ENCODE results near the gene ANKRD44.

Gene ANKRD44

GRCh38 chr2:197328461-197328860, 17.9 kb upstream of the ANKRD44 start:
- H3K36me3 Mint-ChIP-seq: peaks cover 1% of the 10 kb centered on the region
- no peaks in the 10 kb centered on the region for H3K27me3 Mint-ChIP-seq
- H3K4me3 Mint-ChIP-seq: peak overlapping the region; percentile 43
- peak overlapping the region; percentile 92 for H3K27ac Mint-ChIP-seq
- no peaks in the 10 kb centered on the region for H3K9me3 Mint-ChIP-seq
- H3K4me1 Mint-ChIP-seq: peaks cover 54% of the 10 kb centered on the region

- peak overlapping the region; percentile 52 for H3K4me3 Mint-ChIP-seq
- H3K36me3 Mint-ChIP-seq: peaks cover 3% of the 10 kb centered on the region
- no peaks in the 10 kb centered on the region for H3K9me3 Mint-ChIP-seq
- H3K27ac Mint-ChIP-seq: peak overlapping the region; percentile 92
- no peaks in the 10 kb centered on the region for H3K27me3 Mint-ChIP-seq
- peaks cover 63% of the 10 kb centered on the region for H3K4me1 Mint-ChIP-seq
Measured at GRCh38 chr2:197327472-197328098, 17.0 kb upstream of the ANKRD44 start.

DNA sequence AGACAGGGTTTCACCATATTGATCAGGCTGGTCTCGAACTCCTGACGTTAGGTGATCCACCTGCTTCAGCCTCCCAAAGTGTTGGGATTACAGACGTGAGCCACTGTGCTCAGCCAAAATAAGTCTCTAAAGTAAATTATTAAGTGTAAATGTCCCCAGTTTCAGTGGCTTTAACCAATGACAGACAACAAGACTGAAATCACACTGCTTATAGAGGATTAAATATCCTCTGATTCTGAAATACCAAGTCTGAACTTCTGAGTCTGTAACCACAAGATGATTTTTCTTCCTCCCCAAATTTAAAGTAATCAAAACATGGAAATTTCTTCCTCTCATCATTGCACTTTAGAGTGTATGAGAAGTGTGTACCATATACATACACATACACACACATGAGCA, 16.5 kb upstream of the ANKRD44 start:
- Mint-ChIP-seq H3K9me3 (no peaks in the 10 kb centered on the region), H3K4me3 (peak overlapping the region; percentile 52), H3K36me3 (peaks cover 3% of the 10 kb centered on the region), H3K4me1 (peaks cover 67% of the 10 kb centered on the region), H3K27ac (peak overlapping the region; percentile 92), H3K27me3 (no peaks in the 10 kb centered on the region)

DNA sequence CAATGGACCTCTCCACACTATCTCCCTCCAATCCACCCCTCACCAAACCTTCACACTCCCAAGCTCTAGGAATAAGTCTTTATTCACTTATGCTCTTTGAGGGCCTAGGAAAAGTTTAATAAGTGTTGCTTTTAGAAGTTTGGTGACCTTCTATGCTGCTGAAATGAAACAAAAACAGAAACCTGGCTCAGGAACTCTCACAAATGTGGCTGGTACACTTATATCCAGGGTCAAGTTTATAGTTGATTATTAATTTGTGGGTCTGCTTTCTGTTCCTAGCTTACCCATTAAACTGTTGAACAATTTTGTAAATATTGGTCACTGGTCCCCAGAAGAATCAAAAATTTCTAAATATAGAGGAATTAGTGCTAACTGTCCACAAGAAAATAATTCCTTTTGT, 14.2 kb upstream of the ANKRD44 start:
- H3K27me3 Mint-ChIP-seq: no peaks in the 10 kb centered on the region
- peaks cover 3% of the 10 kb centered on the region for H3K36me3 Mint-ChIP-seq
- peak overlapping the region; percentile 90 for H3K27ac Mint-ChIP-seq
- peaks cover 86% of the 10 kb centered on the region for H3K4me1 Mint-ChIP-seq
- H3K4me3 Mint-ChIP-seq: peak overlapping the region; percentile 50
- no peaks in the 10 kb centered on the region for H3K9me3 Mint-ChIP-seq

DNA sequence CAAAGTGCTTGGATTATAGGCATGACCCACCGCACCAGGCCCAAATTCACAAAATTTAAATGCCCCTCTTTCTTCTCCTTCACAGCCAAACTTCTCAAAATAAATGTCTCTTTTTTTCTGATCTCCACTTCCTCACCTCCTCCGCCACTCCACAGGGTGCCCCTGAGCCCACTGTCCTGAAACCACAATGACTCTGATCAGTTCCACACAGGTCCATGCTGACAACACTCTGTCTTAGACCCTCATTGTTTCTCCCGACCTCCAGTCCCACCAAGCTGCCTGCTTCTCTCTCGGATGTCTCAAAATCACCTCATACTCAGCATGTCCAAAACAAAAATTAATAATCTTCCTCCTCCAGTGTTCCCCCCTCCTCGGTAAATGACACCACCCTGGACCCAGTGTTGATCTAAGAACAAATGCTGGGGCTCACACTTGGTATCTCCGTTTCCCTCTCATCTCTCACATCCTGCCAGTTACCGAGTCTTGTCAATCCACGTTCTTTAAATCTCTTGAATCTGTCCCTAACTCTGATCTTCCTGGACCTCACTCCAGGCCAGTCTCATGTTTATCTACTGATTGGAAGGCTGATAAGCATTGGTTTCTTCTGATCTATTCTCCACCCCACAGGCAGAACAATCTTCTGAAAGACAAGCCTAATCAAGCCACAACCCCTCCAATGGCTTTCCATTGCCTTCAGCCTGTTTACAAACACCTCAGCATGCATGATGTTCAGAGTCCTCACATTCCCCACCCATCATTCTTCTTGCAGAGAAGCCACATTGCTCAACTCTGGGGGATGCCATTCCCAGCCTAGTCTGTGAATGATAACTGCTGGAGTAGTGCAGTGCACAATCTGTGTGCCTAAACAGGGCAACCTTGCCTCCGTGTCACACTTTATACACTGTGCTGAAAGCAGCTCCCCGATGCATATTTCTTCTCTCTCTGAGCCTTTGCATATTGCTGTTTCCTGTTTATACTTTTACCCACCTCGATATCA, 12.4 kb upstream of the ANKRD44 start:
- H3K27ac Mint-ChIP-seq: peak overlapping the region; percentile 98
- no peaks in the 10 kb centered on the region for H3K27me3 Mint-ChIP-seq
- peak overlapping the region; percentile 82 for H3K4me3 Mint-ChIP-seq
- H3K9me3 Mint-ChIP-seq: no peaks in the 10 kb centered on the region
- H3K36me3 Mint-ChIP-seq: peaks cover 2% of the 10 kb centered on the region
- H3K4me1 Mint-ChIP-seq: peaks cover 80% of the 10 kb centered on the region

- Mint-ChIP-seq H3K9me3 (no peaks in the 10 kb centered on the region), H3K4me3 (peak overlapping the region; percentile 27), H3K27me3 (no peaks in the 10 kb centered on the region), H3K4me1 (peaks cover 72% of the 10 kb centered on the region), H3K27ac (peak overlapping the region; percentile 82), H3K36me3 (peaks cover 2% of the 10 kb centered on the region)
Measured at GRCh38 chr2:197322143-197322542, 11.6 kb upstream of the ANKRD44 start.

DNA sequence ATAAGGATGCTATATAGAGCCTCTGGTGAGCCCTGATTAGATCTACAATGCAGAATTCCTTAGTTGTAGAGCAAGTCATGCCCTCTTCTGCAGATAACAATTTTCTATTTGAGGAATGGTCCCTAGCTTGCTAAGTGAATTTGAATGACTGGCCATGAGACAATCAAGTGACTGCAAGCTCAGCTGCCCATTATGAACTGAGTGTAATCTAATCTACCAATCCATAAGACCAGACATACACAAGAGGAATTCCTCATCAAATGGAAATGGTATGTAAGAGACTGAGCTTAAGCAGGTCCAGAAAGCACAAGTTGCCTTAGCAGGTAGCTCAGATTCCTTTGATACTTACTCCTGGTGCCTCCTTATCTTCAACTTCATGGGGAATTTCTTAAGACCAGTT, 4.8 kb upstream of the ANKRD44 start:
- Mint-ChIP-seq H3K36me3 (no peaks in the 10 kb centered on the region), H3K27me3 (no peaks in the 10 kb centered on the region), H3K4me3 (no peak overlapping the region), H3K4me1 (peaks cover 60% of the 10 kb centered on the region), H3K27ac (no peak overlapping the region), H3K9me3 (no peaks in the 10 kb centered on the region)

- Mint-ChIP-seq H3K27me3 (no peaks in the 10 kb centered on the region), H3K4me3 (peak overlapping the region; percentile 87), H3K9me3 (no peaks in the 10 kb centered on the region), H3K27ac (peak overlapping the region; percentile 96), H3K4me1 (peaks cover 64% of the 10 kb centered on the region), H3K36me3 (no peaks in the 10 kb centered on the region)
Measured at GRCh38 chr2:197312186-197312585, 1.6 kb upstream of the ANKRD44 start.

DNA sequence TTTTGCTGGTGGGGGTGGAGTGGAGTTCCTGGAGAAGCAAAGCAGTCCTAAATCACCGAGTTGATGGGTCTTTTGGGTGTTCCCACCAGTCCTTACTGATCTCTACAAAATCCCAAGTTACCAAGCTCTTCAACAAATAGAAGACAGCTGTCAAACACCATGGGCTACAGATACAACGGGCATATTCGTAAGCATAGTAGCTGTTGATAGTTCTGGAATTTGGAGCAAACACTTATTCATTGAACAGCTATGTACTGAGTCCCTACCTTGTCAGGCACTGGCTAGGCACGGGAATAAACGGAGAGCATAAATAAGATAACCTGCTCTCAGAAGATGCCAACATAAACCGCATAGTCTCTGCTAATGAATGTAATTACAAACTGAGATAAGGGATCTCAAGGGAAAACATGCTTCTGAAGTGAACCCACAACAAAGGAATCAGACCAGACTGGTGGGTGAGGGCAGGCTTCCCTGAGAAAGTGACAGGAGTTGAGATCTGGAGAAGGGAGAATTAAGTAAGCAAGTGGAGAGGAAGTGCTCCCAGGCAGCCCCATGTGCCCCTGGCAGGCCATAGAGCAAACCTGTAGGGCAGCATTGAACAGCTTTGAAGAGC, 947 bp upstream of the ANKRD44 start:
- peak overlapping the region; percentile 87 for H3K4me3 Mint-ChIP-seq
- H3K27me3 Mint-ChIP-seq: no peaks in the 10 kb centered on the region
- peaks cover 70% of the 10 kb centered on the region for H3K4me1 Mint-ChIP-seq
- H3K9me3 Mint-ChIP-seq: no peaks in the 10 kb centered on the region
- no peaks in the 10 kb centered on the region for H3K36me3 Mint-ChIP-seq
- H3K27ac Mint-ChIP-seq: peak overlapping the region; percentile 96

DNA sequence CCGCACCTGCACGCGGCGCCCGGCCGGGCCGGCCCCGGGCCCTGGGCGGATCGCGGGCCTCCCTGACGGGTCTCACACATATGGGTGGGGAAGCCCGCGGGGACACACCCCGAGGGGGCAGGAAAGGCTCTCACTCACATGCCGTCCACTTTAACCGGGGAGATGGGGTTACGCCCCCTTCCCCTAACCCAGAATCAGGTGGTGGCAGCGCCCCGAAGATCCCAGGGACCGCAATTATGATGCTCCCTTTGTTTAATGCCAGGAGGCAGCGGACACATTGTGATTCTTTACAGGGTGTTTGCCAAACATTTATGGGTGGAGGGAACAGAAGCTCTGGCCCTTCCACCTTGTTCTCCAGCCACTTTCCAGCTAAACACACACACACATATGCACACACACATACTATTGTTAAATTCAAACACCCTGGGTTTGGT, 424 bp upstream of the ANKRD44 start:
- Mint-ChIP-seq H3K4me1 (peaks cover 74% of the 10 kb centered on the region), H3K9me3 (no peaks in the 10 kb centered on the region), H3K27ac (peak overlapping the region; percentile 96), H3K4me3 (peak overlapping the region; percentile 87), H3K36me3 (no peaks in the 10 kb centered on the region), H3K27me3 (no peaks in the 10 kb centered on the region)

GRCh38 chr2:197309691-197310231, 819 bp downstream of the ANKRD44 start:
- peaks cover 76% of the 10 kb centered on the region for H3K4me1 Mint-ChIP-seq
- no peaks in the 10 kb centered on the region for H3K9me3 Mint-ChIP-seq
- H3K27me3 Mint-ChIP-seq: no peaks in the 10 kb centered on the region
- H3K36me3 Mint-ChIP-seq: no peaks in the 10 kb centered on the region
- H3K27ac Mint-ChIP-seq: peak overlapping the region; percentile 94
- peak overlapping the region; percentile 90 for H3K4me3 Mint-ChIP-seq

DNA sequence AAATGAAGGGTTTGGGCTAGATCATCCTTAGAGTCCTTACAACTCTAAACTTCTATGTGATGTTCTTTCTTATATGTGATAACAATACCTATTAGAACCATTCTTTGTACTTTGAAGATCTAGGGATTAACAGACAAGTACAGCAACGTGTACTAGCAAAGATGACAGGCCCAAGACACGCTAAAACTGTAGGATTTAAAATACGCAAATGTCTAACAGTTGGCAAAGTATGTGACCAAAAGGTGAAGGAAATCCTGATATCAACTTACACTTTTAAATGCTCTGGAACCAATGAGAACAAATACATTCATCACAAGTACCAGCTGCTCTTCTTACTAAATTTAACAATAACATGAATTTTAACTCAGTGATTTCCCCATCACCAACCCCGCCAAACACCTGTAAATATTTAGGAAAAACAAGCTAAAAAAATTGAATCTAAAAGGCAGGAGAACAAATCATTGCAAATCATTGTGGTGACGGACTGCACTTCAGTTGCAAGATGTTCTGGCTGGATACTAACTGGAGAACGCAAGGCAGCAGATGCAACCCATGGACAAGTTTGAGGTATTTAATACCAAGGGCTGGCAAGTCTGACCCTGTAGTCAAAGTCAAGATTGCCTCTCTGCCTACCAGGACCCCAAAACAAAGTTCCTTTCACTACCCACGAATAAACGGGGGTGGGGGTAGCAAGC, 1.4 kb downstream of the ANKRD44 start:
- Mint-ChIP-seq H3K9me3 (no peaks in the 10 kb centered on the region), H3K27ac (peak overlapping the region; percentile 94), H3K36me3 (no peaks in the 10 kb centered on the region), H3K27me3 (no peaks in the 10 kb centered on the region), H3K4me3 (peak overlapping the region; percentile 90), H3K4me1 (peaks cover 76% of the 10 kb centered on the region)

GRCh38 chr2:197308585-197308984, 2.0 kb downstream of the ANKRD44 start:
- Mint-ChIP-seq H3K9me3 (no peaks in the 10 kb centered on the region), H3K4me1 (peaks cover 76% of the 10 kb centered on the region), H3K27ac (peak overlapping the region; percentile 94), H3K27me3 (no peaks in the 10 kb centered on the region), H3K36me3 (no peaks in the 10 kb centered on the region), H3K4me3 (peak overlapping the region; percentile 90)

GRCh38 chr2:197307933-197308521, 2.6 kb downstream of the ANKRD44 start:
- H3K9me3 Mint-ChIP-seq: no peaks in the 10 kb centered on the region
- H3K4me3 Mint-ChIP-seq: peak overlapping the region; percentile 90
- H3K36me3 Mint-ChIP-seq: no peaks in the 10 kb centered on the region

More at GRCh38 chr2:197307933-197308521, 2.6 kb downstream of the ANKRD44 start:
- H3K4me1 Mint-ChIP-seq: peaks cover 76% of the 10 kb centered on the region
- H3K27ac Mint-ChIP-seq: peak overlapping the region; percentile 94
- H3K27me3 Mint-ChIP-seq: no peaks in the 10 kb centered on the region

Data from activated naive CD4-positive, alpha-beta T cell treated with anti-CD3 and anti-CD28 coated beads, Interleukin-2, amount 50 U/mL, for 24 hours (primary cell).